Liver (tissue), 9 donors: ENCODE results near the gene ARHGAP9. TPM values are rescaled to one million over a fixed set of nuclear protein-coding genes. Genes with fewer than 3 reads are reported as not detected.

Experiments used
- DNase-seq: peaks from one replicate; pipeline ENCODE4 v3.0.0-alpha.2; 2017; ENCODE audit warnings: low spot score
- H3K27ac ChIP-seq, 2 donors: one replicate each; pipeline ENCODE4 v1.7.0; 2013; ENCODE audit warnings: inconsistent platforms in 2 of 2, low read length in 2 of 2, control low read depth in 1 of 2, low read depth in 1 of 2, mild to moderate bottlenecking in 1 of 2
- H3K27me3 ChIP-seq, 4 donors: one replicate each; pipeline versions ENCODE4 v1.6.1 to v1.7.0; 2013; ENCODE audit warnings: low read length in 3 of 4, inconsistent platforms in 1 of 4, mild to moderate bottlenecking in 1 of 4, moderate library complexity in 1 of 4; ENCODE audit not compliant: control insufficient read depth in 4 of 4, insufficient read depth in 4 of 4
- H3K36me3 ChIP-seq, 4 donors: one replicate each; pipeline versions ENCODE4 v1.6.1 to v1.7.0; 2013; ENCODE audit warnings: low read length in 3 of 4, mild to moderate bottlenecking in 3 of 4, low read depth in 1 of 4, moderate library complexity in 1 of 4; ENCODE audit not compliant: control insufficient read depth in 4 of 4, insufficient read depth in 3 of 4
- H3K4me1 ChIP-seq, 4 donors: one replicate each; pipeline versions ENCODE4 v1.6.1 to v1.7.0; 2013; ENCODE audit warnings: low read length in 3 of 4, mild to moderate bottlenecking in 3 of 4, moderate library complexity in 1 of 4; ENCODE audit not compliant: control insufficient read depth in 4 of 4, insufficient read depth in 4 of 4
- H3K4me3 ChIP-seq, 3 donors: one replicate each; pipeline versions ENCODE4 v1.6.1 to v1.7.0; 2013; ENCODE audit warnings: low read length in 3 of 3, control low read depth in 1 of 3, low read depth in 1 of 3, mild to moderate bottlenecking in 1 of 3
- H3K9ac ChIP-seq, 2 donors: one replicate each; pipeline ENCODE4 v1.7.0; 2013; ENCODE audit warnings: low read length in 2 of 2, mild to moderate bottlenecking in 2 of 2, moderate library complexity in 2 of 2, control low read depth in 1 of 2, low read depth in 1 of 2
- H3K9me3 ChIP-seq, 4 donors: one replicate each; pipeline versions ENCODE4 v1.6.1 to v1.7.0; 2013; ENCODE audit warnings: low read length in 3 of 4; ENCODE audit not compliant: control insufficient read depth in 4 of 4
- EGR1 ChIP-seq, 2 donors: IDR thresholded peaks; 2 replicates each; pipeline ENCODE4 v1.6.1; 2016 to 2018; ENCODE audit warnings: antibody characterized with exemption in 2 of 2, low read depth in 2 of 2
- FOXA1 ChIP-seq: IDR thresholded peaks from 2 replicates; pipeline ENCODE4 v1.6.1; 2016; ENCODE audit warnings: antibody characterized with exemption
- FOXA2 ChIP-seq: IDR thresholded peaks from 2 replicates; pipeline ENCODE4 v1.6.1; 2016; ENCODE audit warnings: antibody characterized with exemption
- GABPA ChIP-seq, 2 donors: IDR thresholded peaks in 1 of 2; conservative IDR thresholded peaks in 1 of 2; 2 replicates each; pipeline ENCODE4 v1.6.1; 2016; ENCODE audit warnings: antibody characterized with exemption in 2 of 2, mild to moderate bottlenecking in 1 of 2, moderate library complexity in 1 of 2
- HNF4A ChIP-seq, 2 donors: conservative IDR thresholded peaks; 2 replicates each; pipeline ENCODE4 v1.6.1; 2016; ENCODE audit warnings: antibody characterized with exemption in 2 of 2, mild to moderate bottlenecking in 2 of 2
- JUND ChIP-seq, 2 donors: IDR thresholded peaks; 2 replicates each; pipeline ENCODE4 v1.6.1; 2016; ENCODE audit warnings: antibody characterized with exemption in 2 of 2
- NR2F2 ChIP-seq: IDR thresholded peaks from 2 replicates; pipeline ENCODE4 v1.6.1; 2016; ENCODE audit warnings: antibody characterized with exemption
- RAD21 ChIP-seq, 2 donors: IDR thresholded peaks; 2 replicates each; pipeline ENCODE4 v1.6.1; 2016; ENCODE audit warnings: antibody characterized with exemption in 2 of 2, mild to moderate bottlenecking in 2 of 2
- RXRA ChIP-seq, 2 donors: IDR thresholded peaks; 2 replicates each; pipeline ENCODE4 v1.6.1; 2017 to 2018; ENCODE audit warnings: antibody characterized with exemption in 2 of 2, mild to moderate bottlenecking in 1 of 2
- WGBS: extraction: QIAGEN DNeasy Blood & Tissue Kit; methylation state at CpG from one replicate; pipeline ENCODE4 v1.1.7; 2013; 5-methylcytosine and 5-hydroxymethylcytosine counted together
- polyA plus RNA-seq, 2 donors: library from polyadenylated mRNA; stranded (reverse) in 1 of 2; unstranded in 1 of 2; fragments of 200-250 nt in 1 of 2; fragments of >200 nt in 1 of 2; fragmentation: Nextera tagmentation in 1 of 2; extraction: Ambion mirVana in 1 of 2; gene quantifications; one replicate each; pipeline versions ENCODE4 v1.2.1 to v1.2.3, GENCODE V29; 2013 to 2015
- total RNA-seq, 2 donors: library from RNA; depleted of rRNA; stranded (reverse); fragments of >200 nt; gene quantifications; one replicate each; pipeline ENCODE4 v1.2.3, GENCODE V29; 2014
- TF ChIP-seq, protein P1 (sequence below): IDR thresholded peaks from 2 replicates; pipeline ENCODE4 v1.6.1; 2016; ENCODE audit warnings: antibody characterized with exemption
- TF ChIP-seq, protein P2 (sequence below): IDR thresholded peaks from 2 replicates; pipeline ENCODE4 v1.6.1; 2016; ENCODE audit warnings: antibody characterized with exemption
- TF ChIP-seq, protein P3 (sequence below): IDR thresholded peaks from 2 replicates; pipeline ENCODE4 v1.6.1; 2016; ENCODE audit warnings: antibody characterized with exemption
- TF ChIP-seq, protein P4 (sequence below): IDR thresholded peaks from 2 replicates; pipeline ENCODE4 v1.6.1; 2016; ENCODE audit warnings: antibody characterized with exemption, mild to moderate bottlenecking
- donor health status: healthy.
- donor health status: healthy.
- donor health status: healthy.
- donor health status: healthy.
- donor health status: healthy.

ARHGAP9 gene
- total and polyA plus RNA-seq, 4 donors: 3.0 to 12.0 (median 7.1) TPM

DNA sequence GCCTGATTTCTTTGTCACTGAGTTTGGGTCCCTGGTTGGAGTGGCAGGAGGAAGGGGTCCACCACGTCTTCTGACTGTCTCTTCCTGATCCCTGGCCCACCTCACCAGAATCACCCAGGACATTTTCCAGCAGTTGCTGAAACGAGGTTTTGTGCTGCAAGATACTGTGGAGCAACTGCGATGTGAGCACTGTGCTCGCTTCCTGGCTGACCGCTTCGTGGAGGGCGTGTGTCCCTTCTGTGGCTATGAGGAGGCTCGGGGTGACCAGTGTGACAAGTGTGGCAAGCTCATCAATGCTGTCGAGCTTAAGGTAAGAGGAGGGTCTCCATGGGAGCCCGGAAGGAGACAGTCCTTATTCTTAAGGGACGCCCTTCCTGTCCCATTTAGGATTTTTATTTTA is 20.5 kb upstream of the ARHGAP9 start:
- H3K4me3 ChIP-seq: no peak overlapping the region
- 97% methylated on average over 11 of the region's 11 CpGs for WGBS
- TF ChIP-seq, protein P1, sequence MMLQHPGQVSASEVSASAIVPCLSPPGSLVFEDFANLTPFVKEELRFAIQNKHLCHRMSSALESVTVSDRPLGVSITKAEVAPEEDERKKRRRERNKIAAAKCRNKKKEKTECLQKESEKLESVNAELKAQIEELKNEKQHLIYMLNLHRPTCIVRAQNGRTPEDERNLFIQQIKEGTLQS: no peak
- TF ChIP-seq, protein P2, sequence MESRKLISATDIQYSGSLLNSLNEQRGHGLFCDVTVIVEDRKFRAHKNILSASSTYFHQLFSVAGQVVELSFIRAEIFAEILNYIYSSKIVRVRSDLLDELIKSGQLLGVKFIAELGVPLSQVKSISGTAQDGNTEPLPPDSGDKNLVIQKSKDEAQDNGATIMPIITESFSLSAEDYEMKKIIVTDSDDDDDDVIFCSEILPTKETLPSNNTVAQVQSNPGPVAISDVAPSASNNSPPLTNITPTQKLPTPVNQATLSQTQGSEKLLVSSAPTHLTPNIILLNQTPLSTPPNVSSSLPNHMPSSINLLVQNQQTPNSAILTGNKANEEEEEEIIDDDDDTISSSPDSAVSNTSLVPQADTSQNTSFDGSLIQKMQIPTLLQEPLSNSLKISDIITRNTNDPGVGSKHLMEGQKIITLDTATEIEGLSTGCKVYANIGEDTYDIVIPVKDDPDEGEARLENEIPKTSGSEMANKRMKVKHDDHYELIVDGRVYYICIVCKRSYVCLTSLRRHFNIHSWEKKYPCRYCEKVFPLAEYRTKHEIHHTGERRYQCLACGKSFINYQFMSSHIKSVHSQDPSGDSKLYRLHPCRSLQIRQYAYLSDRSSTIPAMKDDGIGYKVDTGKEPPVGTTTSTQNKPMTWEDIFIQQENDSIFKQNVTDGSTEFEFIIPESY: no peak
- no peak for TF ChIP-seq RAD21 (IDR thresholded peaks at IDR 0.05)
- TF ChIP-seq EGR1 (IDR thresholded peaks at IDR 0.05; ENCODE audit: low read depth in 2 of 2): no peak
- H3K9me3 ChIP-seq: no peaks in the 10 kb centered on the region
- no peak overlapping the region for H3K27ac ChIP-seq
- DNase-seq: no peak
- no peaks in the 10 kb centered on the region for H3K27me3 ChIP-seq
- H3K9ac ChIP-seq: no peak overlapping the region
- H3K36me3 ChIP-seq: peaks cover 14 to 65% (median 35%) of the 10 kb centered on the region in 4 donors
- H3K4me1 ChIP-seq: no peaks in the 10 kb centered on the region

DNA sequence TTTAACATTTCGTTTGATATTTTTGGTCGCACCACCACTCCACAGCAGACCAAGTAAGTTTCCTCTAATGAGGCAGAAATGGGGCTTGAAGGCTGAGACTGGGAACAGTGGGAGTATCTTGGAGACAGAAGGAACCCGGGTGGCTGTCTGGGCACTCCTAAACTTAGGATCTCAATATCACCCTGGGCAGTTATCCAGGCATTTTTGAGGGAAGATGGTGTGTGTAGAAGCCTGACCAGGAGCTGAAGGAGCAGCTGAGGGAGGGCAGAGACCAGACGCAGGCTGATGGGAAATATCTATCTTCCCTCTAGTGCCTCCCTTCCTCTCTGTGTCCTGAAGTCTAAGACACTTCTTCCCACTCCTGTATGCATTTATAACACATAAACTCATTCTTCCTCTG is 18.9 kb upstream of the ARHGAP9 start:
- 98% methylated on average over 4 of the region's 4 CpGs for WGBS
- Histone ChIP-seq H3K4me1 (no peaks in the 10 kb centered on the region), H3K9me3 (no peaks in the 10 kb centered on the region), H3K36me3 (peaks cover 16 to 51% (median 31%) of the 10 kb centered on the region in 4 donors), H3K27me3 (no peaks in the 10 kb centered on the region), H3K9ac (no peak overlapping the region), H3K4me3 (no peak overlapping the region), H3K27ac (no peak overlapping the region)
- no peak for DNase-seq
- TF ChIP-seq FOXA2: no peak
- no peak for TF ChIP-seq GABPA (IDR thresholded peaks at IDR 0.05 in 1 of 2, conservative IDR thresholded peaks at IDR 0.05 in 1 of 2)
- no peak for TF ChIP-seq RXRA (IDR thresholded peaks at IDR 0.05)
- no peak for TF ChIP-seq JUND (IDR thresholded peaks at IDR 0.05)
- TF ChIP-seq HNF4A (conservative IDR thresholded peaks at IDR 0.05): no peak

DNA sequence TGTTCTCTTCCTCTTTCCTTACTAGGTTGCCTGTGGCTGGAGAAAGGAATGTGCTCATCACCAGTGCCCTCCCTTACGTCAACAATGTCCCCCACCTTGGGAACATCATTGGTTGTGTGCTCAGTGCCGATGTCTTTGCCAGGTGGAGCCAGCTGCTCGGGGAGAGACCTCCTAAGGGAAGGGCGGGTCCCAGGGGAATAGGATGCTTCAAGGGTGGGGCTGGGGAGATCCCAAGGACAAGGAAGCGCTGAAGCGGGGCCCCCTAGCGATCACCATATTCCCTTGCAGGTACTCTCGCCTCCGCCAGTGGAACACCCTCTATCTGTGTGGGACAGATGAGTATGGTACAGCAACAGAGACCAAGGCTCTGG is 18.5 kb upstream of the ARHGAP9 start:
- TF ChIP-seq, protein P1: no peak
- TF ChIP-seq JUND (IDR thresholded peaks at IDR 0.05) (no peak), RAD21 (IDR thresholded peaks at IDR 0.05) (no peak), NR2F2 (no peak), RXRA (IDR thresholded peaks at IDR 0.05) (no peak), FOXA1 (no peak)
- TF ChIP-seq, protein P3, sequence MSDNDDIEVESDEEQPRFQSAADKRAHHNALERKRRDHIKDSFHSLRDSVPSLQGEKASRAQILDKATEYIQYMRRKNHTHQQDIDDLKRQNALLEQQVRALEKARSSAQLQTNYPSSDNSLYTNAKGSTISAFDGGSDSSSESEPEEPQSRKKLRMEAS: no peak
- TF ChIP-seq, protein P2: no peak
- TF ChIP-seq, protein P4, sequence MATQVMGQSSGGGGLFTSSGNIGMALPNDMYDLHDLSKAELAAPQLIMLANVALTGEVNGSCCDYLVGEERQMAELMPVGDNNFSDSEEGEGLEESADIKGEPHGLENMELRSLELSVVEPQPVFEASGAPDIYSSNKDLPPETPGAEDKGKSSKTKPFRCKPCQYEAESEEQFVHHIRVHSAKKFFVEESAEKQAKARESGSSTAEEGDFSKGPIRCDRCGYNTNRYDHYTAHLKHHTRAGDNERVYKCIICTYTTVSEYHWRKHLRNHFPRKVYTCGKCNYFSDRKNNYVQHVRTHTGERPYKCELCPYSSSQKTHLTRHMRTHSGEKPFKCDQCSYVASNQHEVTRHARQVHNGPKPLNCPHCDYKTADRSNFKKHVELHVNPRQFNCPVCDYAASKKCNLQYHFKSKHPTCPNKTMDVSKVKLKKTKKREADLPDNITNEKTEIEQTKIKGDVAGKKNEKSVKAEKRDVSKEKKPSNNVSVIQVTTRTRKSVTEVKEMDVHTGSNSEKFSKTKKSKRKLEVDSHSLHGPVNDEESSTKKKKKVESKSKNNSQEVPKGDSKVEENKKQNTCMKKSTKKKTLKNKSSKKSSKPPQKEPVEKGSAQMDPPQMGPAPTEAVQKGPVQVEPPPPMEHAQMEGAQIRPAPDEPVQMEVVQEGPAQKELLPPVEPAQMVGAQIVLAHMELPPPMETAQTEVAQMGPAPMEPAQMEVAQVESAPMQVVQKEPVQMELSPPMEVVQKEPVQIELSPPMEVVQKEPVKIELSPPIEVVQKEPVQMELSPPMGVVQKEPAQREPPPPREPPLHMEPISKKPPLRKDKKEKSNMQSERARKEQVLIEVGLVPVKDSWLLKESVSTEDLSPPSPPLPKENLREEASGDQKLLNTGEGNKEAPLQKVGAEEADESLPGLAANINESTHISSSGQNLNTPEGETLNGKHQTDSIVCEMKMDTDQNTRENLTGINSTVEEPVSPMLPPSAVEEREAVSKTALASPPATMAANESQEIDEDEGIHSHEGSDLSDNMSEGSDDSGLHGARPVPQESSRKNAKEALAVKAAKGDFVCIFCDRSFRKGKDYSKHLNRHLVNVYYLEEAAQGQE: no peak
- peaks cover 16 to 47% (median 29%) of the 10 kb centered on the region in 4 donors for H3K36me3 ChIP-seq
- H3K27me3 ChIP-seq: no peaks in the 10 kb centered on the region
- no peaks in the 10 kb centered on the region for H3K4me1 ChIP-seq
- DNase-seq: no peak
- WGBS: 95% methylated on average over 9 of the region's 9 CpGs
- no peak overlapping the region for H3K27ac ChIP-seq
- no peak overlapping the region for H3K9ac ChIP-seq
- no peak overlapping the region for H3K4me3 ChIP-seq
- no peaks in the 10 kb centered on the region for H3K9me3 ChIP-seq
